ENCODE results near the gene KIAA1671.

Gene KIAA1671

DNA sequence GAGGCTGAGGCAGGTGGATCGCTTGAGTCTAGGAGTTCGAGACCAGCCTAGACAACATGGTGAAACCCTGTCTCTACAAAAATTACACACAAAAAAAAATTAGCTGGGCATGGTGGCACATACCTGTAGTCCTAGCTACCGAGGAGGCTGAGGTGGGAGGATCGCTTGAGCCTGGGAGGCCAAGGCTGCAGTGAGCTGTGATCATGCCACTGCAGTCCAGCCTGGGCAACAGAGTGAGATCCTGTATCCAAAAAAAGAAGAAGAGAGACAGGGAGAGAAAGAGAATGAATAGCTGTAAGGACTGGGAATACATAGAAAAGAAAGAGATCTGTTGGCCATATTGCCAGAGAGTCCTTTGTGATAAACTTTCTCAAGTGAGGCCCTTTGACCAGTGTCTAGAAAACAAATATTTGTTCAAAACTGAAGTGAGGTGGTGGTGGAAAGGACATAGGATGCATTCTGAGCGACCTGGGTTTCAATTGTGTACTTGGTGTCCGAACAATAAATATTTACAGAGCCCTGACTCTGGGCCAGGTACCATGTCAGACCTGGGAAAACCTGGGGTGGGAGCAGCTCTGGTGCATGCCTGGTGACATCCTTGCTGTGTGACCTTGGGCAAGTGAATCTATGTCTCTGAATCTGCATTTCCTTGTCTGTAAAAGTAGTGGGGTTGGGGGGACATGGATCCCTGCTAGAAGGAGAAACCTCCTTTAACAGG lies 157.5 kb downstream of the KIAA1671 start:
- peak overlapping the region; percentile 99 for H3K27ac ChIP-seq
- TF ChIP-seq CTCF (conservative IDR thresholded peaks at IDR 0.05): no peak
- TF ChIP-seq ZFX (IDR thresholded peaks at IDR 0.05): no peak

GRCh38 chr22:25110596-25110845 lies 158.0 kb downstream of the KIAA1671 start:
- TF ChIP-seq ZFX (IDR thresholded peaks at IDR 0.05): no peak
- TF ChIP-seq CTCF (conservative IDR thresholded peaks at IDR 0.05): no peak
- H3K27ac ChIP-seq: peak overlapping the region; percentile 99

DNA sequence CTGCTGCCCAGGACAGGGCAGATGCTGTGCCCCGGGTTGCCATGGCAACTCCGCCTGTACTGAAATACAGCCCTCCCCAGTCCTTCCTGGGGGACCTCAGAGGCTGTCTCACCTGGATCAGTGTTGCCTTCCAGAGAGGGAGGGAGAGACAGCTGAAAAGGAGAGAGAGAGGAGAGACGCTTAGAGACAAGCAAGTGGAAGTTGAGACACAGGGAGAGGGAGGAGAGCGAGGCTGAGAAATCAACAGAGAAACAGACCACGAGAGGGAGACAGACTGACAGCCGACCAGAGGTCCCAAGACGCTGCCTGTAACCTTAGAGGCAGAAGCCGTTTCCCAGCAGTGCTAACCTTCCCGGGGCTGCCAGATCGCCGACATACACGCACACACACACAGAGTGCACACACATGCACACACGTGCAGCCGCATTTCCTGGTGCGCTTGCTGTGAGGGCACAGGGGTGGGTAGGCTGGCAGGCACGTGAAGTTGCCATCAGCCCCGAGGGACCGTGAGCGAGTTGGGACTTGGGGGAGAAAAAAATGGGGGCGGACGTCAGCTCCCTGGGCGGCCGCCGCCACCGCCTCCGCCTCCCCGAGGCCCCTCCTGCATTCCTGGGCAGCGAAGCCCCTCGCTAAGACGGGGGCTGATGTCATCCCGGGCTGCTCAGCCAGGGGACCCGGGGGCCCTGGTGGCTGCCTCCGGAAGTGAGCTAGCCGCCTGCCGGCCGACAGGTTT lies 158.5 kb downstream of the KIAA1671 start:
- peak overlapping the region; percentile 99 for H3K27ac ChIP-seq
- TF ChIP-seq ZFX (IDR thresholded peaks at IDR 0.05): no peak
- TF ChIP-seq CTCF (conservative IDR thresholded peaks at IDR 0.05): peak; percentile 84

GRCh38 chr22:25111579-25112517 lies 159.3 kb downstream of the KIAA1671 start:
- H3K27ac ChIP-seq: peak overlapping the region; percentile 99
- TF ChIP-seq CTCF (conservative IDR thresholded peaks at IDR 0.05) (no peak), ZFX (IDR thresholded peaks at IDR 0.05) (no peak)

GRCh38 chr22:25112538-25113253 lies 160.2 kb downstream of the KIAA1671 start:
- TF ChIP-seq CTCF (conservative IDR thresholded peaks at IDR 0.05) (no peak), ZFX (IDR thresholded peaks at IDR 0.05) (no peak)
- peak overlapping the region; percentile 99 for H3K27ac ChIP-seq

DNA sequence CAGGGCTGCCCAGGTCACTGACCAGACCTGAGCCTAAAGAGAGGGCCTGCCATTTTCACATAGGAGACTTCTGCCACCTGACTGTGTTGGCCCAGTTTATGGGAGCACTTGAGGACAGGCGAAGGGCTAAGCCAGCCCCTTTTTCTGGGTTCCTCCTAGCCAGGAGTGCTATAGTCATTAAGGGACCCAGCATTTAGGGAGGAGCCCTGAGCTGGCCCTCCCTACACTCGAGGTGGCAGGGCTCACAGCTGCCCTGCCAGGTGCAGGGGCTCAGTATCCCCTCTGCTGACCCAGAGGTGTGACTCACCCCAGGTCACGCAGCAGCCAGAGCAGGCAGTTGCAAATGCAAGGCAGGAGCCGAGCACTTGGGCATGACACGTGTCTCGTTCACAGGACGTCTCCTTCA lies 160.8 kb downstream of the KIAA1671 start:
- H3K27ac ChIP-seq: peak overlapping the region; percentile 99
- TF ChIP-seq ZFX (IDR thresholded peaks at IDR 0.05) (no peak), CTCF (conservative IDR thresholded peaks at IDR 0.05) (no peak)
